B cell (primary cell): ENCODE measurements around the gene URB1.

Experiments
- CTCF ChIP-seq: fragments of 200-600 bp; IDR thresholded peaks from one replicate; pipeline ENCODE4 v1.8.0; 2022; ENCODE audit warnings: antibody characterized with exemption, mild to moderate bottlenecking
- EZH2 ChIP-seq: IDR thresholded peaks from 2 replicates; pipeline ENCODE4 v1.6.1; 2012; ENCODE audit warnings: borderline replicate concordance, low read depth, mild to moderate bottlenecking, moderate library complexity, low read length; ENCODE audit not compliant: insufficient read depth, poor library complexity, severe bottlenecking

GRCh38 chr21:32380940-32381339 lies 11.9 kb downstream of the URB1 start:
- TF ChIP-seq CTCF (no peak), EZH2 (no peak)
